Prostate gland (tissue), 2 donors: ENCODE data around the gene LRBA. TPM values are rescaled to one million over a fixed set of nuclear protein-coding genes. Genes with fewer than 3 reads are reported as not detected.

Experiments
- DNase-seq: peaks from one replicate; pipeline ENCODE4 v3.0.0-alpha.2; 2019; ENCODE audit warnings: low spot score
- H3K27ac ChIP-seq, 2 donors: fragments of 200-600 bp; sonication (generic); 2 replicates each; pipeline ENCODE4 v1.5.1; 2017 to 2019
- H3K27me3 ChIP-seq: fragments of 200-600 bp; sonication (generic); replicated peaks from 2 replicates; pipeline ENCODE4 v1.5.1; 2019; ENCODE audit not compliant: insufficient read depth
- H3K36me3 ChIP-seq, 2 donors: fragments of 200-600 bp; sonication (generic); 1 replicate in 1 of 2; 2 replicates in 1 of 2; pipeline versions ENCODE4 v1.5.1 to v1.8.1; 2017 to 2019
- H3K4me1 ChIP-seq: fragments of 200-600 bp; sonication (generic); replicated peaks from 2 replicates; pipeline ENCODE4 v1.5.1; 2019
- H3K4me3 ChIP-seq, 2 donors: fragments of 200-600 bp; sonication (generic); 2 replicates each; pipeline ENCODE4 v1.5.1; 2017 to 2019
- H3K9me3 ChIP-seq: fragments of 200-600 bp; sonication (generic); 2 replicates; pipeline ENCODE4 v1.5.1; 2017
- POLR2A ChIP-seq: fragments of 450-650 bp; IDR thresholded peaks from one replicate; pipeline ENCODE4 v1.6.1; 2016; ENCODE audit warnings: antibody characterized with exemption, mild to moderate bottlenecking
- POLR2AphosphoS5 ChIP-seq: sonication (generic); formaldehyde crosslinking; IDR thresholded peaks from one replicate; pipeline ENCODE4 v1.6.1; 2017; ENCODE audit warnings: antibody characterized with exemption
- WGBS: methylation state at CpG from one replicate; pipeline ENCODE4 v1.1.5; 2018; 5-methylcytosine and 5-hydroxymethylcytosine counted together
- intact Hi-C: fragments of 100-400 bp; cut with DNase I; formaldehyde crosslinking; loops from one replicate; pipeline ENCODE4 v1.14.2; 2022
- total RNA-seq, 2 donors: library from RNA; depleted of rRNA; stranded (reverse); fragments of >200 nt; gene quantifications; one replicate each; pipeline ENCODE4 v1.1.0, GENCODE V29; 2016
- TF ChIP-seq, protein P1 (sequence below), 4 experiments: fragments of 200-600 bp in 2 of 4; fragments of 450-650 bp in 2 of 4; sonication (generic) in 2 of 4; IDR thresholded peaks; 1 replicate in 3 of 4; 2 replicates in 1 of 4; pipeline ENCODE4 v1.5.1; 2016 to 2019; ENCODE audit warnings: antibody characterized with exemption in 4 of 4, mild to moderate bottlenecking in 2 of 4, moderate library complexity in 2 of 4

Gene LRBA
- total RNA-seq, 2 donors from 2014 or later, result 69.8 to 79.8 TPM

DNA sequence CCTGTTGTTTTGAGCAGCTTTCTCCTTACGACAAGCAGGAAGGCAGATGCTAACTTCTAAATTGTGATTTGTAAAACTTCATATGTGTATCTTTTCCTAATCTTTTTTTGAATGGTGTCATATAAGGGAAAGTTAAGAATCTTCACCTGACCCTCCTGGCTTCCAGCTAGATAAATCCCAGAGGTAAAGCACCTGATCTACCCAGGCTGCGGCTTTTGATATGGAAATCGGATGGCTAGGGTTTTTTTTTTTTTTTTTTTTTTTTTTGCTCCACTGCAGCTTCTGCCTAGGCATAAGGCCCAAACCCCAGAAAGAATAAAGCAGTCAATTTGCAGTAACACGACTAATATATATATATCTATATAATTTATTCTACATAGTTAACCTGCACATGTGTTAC is 423.2 kb downstream of the LRBA start:
- Histone ChIP-seq H3K9me3 (no peaks in the 10 kb centered on the region), H3K4me1 (no peaks in the 10 kb centered on the region), H3K27ac (no peak overlapping the region), H3K4me3 (no peak overlapping the region), H3K36me3 (no peaks in the 10 kb centered on the region), H3K27me3 (no peaks in the 10 kb centered on the region)
- WGBS, result 84% methylated on average over 4 of the region's 4 CpGs
- no peak for DNase-seq
- TF ChIP-seq POLR2AphosphoS5, result no peak
- TF ChIP-seq POLR2A, result no peak
- TF ChIP-seq, protein P1, sequence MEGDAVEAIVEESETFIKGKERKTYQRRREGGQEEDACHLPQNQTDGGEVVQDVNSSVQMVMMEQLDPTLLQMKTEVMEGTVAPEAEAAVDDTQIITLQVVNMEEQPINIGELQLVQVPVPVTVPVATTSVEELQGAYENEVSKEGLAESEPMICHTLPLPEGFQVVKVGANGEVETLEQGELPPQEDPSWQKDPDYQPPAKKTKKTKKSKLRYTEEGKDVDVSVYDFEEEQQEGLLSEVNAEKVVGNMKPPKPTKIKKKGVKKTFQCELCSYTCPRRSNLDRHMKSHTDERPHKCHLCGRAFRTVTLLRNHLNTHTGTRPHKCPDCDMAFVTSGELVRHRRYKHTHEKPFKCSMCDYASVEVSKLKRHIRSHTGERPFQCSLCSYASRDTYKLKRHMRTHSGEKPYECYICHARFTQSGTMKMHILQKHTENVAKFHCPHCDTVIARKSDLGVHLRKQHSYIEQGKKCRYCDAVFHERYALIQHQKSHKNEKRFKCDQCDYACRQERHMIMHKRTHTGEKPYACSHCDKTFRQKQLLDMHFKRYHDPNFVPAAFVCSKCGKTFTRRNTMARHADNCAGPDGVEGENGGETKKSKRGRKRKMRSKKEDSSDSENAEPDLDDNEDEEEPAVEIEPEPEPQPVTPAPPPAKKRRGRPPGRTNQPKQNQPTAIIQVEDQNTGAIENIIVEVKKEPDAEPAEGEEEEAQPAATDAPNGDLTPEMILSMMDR (IDR thresholded peaks at IDR 0.05), result no peak
- intact Hi-C loops, result no loop called here

DNA sequence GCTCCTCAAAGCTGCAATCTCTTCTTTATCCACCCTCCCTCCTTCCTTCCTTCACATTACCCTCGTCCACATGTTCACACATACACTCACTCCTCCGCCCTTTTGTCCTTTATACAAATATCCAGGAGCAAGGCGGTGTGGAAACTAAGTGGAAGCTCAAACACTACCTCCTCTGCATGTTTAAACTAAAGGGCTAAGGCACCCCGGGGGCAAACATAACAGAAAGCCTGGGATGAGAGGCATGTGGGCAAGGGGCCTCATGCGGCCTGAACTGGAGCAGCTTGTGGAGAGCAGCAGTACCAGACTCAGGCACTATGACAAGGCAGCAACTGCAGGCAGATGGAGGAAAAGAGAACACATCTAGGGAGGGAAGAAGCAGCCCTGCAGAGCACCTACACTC is 423.7 kb downstream of the LRBA start:
- H3K4me1 ChIP-seq, result no peaks in the 10 kb centered on the region
- H3K27ac ChIP-seq, result no peak overlapping the region
- intact Hi-C loops, result no loop called here
- no peaks in the 10 kb centered on the region for H3K9me3 ChIP-seq
- H3K36me3 ChIP-seq, result no peaks in the 10 kb centered on the region
- H3K27me3 ChIP-seq, result no peaks in the 10 kb centered on the region
- no peak overlapping the region for H3K4me3 ChIP-seq
- TF ChIP-seq, protein P1 (IDR thresholded peaks at IDR 0.05), result no peak
- TF ChIP-seq POLR2AphosphoS5 (no peak), POLR2A (no peak)
- 60% methylated on average over 5 of the region's 5 CpGs for WGBS
- DNase-seq, result no peak

DNA sequence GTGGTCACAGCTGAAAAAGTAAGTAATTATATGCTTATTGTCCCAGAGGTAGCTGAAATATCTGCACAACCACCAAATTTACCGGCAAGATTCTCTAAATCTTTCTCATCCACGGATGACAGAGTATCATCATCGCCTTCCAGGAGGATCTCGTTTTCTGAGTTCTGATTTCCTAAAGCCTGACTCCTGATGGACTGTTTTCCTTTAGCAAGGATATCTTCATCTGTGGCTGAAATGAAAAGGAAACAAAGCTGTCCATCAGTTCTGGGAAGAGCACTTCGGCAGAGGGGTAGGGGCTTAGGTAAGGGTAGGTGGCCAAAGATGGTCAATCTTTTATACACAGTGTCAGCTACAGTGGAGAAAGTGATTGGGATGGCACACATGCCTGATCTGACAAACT is 424.5 kb downstream of the LRBA start:
- H3K4me1 ChIP-seq, result no peaks in the 10 kb centered on the region
- H3K27me3 ChIP-seq, result no peaks in the 10 kb centered on the region
- no peak for DNase-seq
- H3K36me3 ChIP-seq, result no peaks in the 10 kb centered on the region
- WGBS, result 91% methylated on average over 5 of the region's 5 CpGs
- H3K9me3 ChIP-seq, result no peaks in the 10 kb centered on the region
- intact Hi-C loops, result no loop called here
- H3K27ac ChIP-seq, result no peak overlapping the region
- no peak overlapping the region for H3K4me3 ChIP-seq
- TF ChIP-seq POLR2AphosphoS5, result no peak

DNA sequence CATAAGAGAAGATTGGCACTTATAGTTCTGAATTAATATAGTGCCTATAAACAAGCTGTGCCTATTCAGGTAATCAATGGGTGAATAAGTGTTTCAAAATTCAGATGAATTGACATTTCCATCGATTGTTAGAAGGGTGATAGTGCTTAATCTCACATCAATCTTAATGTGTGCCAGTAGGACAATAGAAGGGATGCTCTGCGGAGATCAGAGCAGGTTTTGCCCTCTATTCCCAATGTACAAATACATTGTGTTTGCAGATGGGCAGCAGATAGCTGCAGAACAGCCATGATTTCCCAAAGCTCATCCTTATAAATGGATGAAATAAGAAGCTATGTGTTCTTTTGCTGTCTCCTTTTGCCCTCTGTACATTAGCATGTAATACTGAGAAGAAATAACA is 425.9 kb downstream of the LRBA start:
- DNase-seq, result no peak
- TF ChIP-seq POLR2AphosphoS5, result no peak
- TF ChIP-seq, protein P1 (IDR thresholded peaks at IDR 0.05), result no peak
- TF ChIP-seq POLR2A, result no peak
- Histone ChIP-seq H3K27me3 (no peaks in the 10 kb centered on the region), H3K36me3 (no peaks in the 10 kb centered on the region), H3K27ac (no peak overlapping the region), H3K4me3 (no peak overlapping the region), H3K9me3 (no peaks in the 10 kb centered on the region), H3K4me1 (no peaks in the 10 kb centered on the region)
- intact Hi-C loops, result no loop called here
- 73% methylated on average over 2 of the region's 2 CpGs for WGBS

DNA sequence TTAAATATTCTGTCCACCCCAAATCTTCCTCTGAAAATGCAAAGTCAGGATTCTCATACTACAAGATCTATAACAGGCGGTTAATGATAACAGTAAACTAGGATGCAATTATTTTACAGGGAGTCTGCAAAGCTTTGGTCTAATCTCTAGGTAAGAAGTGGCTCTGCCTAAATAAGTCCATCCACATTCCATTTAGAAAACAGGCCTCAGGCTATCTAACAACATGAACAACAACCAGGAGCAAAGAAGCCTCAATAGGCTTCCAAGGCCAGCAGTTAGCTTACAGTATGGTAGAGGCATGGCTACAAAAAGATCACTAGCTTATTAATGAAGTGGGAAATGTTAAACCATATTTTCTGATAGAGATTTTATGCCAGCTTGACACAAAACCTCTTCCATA is 426.8 kb downstream of the LRBA start:
- Histone ChIP-seq H3K4me3 (no peak overlapping the region), H3K36me3 (no peaks in the 10 kb centered on the region), H3K9me3 (no peaks in the 10 kb centered on the region), H3K27ac (no peak overlapping the region), H3K27me3 (no peaks in the 10 kb centered on the region), H3K4me1 (no peaks in the 10 kb centered on the region)
- DNase-seq, result no peak
- intact Hi-C loops, result no loop called here
- 98% methylated on average over 1 of the region's 1 CpG for WGBS
- TF ChIP-seq, protein P1 (IDR thresholded peaks at IDR 0.05), result no peak
- no peak for TF ChIP-seq POLR2AphosphoS5
